Neural cell (in vitro differentiated cells): ENCODE results near the gene NCKIPSD.

Experiments
- EP300 ChIP-seq: fragments of 450-650 bp; conservative IDR thresholded peaks from 2 replicates; pipeline ENCODE4 v1.6.1; 2014; ENCODE audit warnings: antibody characterized with exemption, mild to moderate bottlenecking, moderate library complexity; ENCODE audit not compliant: poor library complexity, severe bottlenecking
- EZH2 ChIP-seq: fragments of 200-600, 300-800 bp; shearing (Covaris generic), sonication (generic); IDR thresholded peaks from 2 replicates; pipeline ENCODE4 v1.6.1; 2014; ENCODE audit warnings: antibody characterized with exemption, low read length, borderline replicate concordance, mild to moderate bottlenecking; ENCODE audit not compliant: insufficient read depth, poor library complexity, severe bottlenecking
- MXI1 ChIP-seq: fragments of 450-650 bp; conservative IDR thresholded peaks from 2 replicates; pipeline ENCODE4 v1.6.1; 2014; ENCODE audit warnings: antibody characterized with exemption, mild to moderate bottlenecking; ENCODE audit not compliant: poor library complexity, severe bottlenecking
- POLR2AphosphoS5 ChIP-seq: IDR thresholded peaks from 2 replicates; pipeline ENCODE4 v1.6.1; 2012
- RAD21 ChIP-seq: fragments of 450-650 bp; conservative IDR thresholded peaks from 2 replicates; pipeline ENCODE4 v1.6.1; 2014; ENCODE audit warnings: antibody characterized with exemption, mild to moderate bottlenecking, moderate library complexity
- REST ChIP-seq: IDR thresholded peaks from 2 replicates; pipeline ENCODE4 v1.6.1; 2012; ENCODE audit warnings: borderline replicate concordance
- SMC3 ChIP-seq: fragments of 450-650 bp; conservative IDR thresholded peaks from 2 replicates; pipeline ENCODE4 v1.6.1; 2014; ENCODE audit warnings: antibody characterized with exemption, mild to moderate bottlenecking, moderate library complexity; ENCODE audit not compliant: poor library complexity
- TAF1 ChIP-seq: IDR thresholded peaks from 2 replicates; pipeline ENCODE4 v1.6.1; 2012; ENCODE audit warnings: low read depth
- TF ChIP-seq, protein P1 (sequence below): fragments of 450-650 bp; IDR thresholded peaks from 2 replicates; pipeline ENCODE4 v1.5.1; 2014; ENCODE audit warnings: antibody characterized with exemption, mild to moderate bottlenecking, moderate library complexity; ENCODE audit not compliant: poor library complexity, severe bottlenecking

DNA sequence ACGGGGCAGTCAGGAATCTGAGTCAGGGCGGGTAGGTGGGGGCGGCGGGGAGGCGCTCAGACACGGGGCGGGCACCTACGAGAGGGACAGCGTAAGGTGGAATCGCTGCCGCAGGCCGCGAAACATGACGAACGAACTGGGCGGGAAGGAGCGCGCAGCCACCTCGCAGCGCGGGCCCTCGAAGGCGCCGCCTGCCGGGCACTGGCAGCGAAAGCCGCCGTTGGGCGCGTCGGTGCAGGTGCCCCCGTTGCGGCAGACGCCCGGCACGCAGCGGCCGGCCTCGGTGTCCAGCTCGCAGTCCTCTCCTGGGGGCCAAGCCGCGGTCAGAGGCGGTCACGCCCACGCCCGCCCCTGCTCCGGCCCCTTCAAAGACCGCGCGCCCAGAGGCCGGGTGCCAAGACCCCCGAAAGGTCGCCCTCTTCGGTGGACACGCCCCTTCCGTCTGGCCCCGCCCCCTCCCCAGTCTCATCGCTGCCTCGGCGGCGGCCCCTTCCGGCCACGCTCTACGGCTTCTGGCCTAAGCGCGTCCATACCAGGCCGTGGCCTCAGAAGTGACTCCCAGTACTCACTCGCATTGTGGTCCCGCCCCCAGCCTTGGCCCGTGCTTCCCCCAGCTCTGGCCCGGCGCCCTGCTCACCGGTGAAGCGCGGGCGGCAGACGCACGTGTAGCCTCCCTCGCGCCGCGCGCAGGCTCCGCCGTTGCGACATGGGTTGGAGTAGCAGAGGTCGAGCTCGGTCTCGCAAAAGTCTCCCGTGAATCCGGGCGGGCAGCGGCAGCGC, 29.5 kb downstream of the NCKIPSD start:
- TF ChIP-seq, protein P1, sequence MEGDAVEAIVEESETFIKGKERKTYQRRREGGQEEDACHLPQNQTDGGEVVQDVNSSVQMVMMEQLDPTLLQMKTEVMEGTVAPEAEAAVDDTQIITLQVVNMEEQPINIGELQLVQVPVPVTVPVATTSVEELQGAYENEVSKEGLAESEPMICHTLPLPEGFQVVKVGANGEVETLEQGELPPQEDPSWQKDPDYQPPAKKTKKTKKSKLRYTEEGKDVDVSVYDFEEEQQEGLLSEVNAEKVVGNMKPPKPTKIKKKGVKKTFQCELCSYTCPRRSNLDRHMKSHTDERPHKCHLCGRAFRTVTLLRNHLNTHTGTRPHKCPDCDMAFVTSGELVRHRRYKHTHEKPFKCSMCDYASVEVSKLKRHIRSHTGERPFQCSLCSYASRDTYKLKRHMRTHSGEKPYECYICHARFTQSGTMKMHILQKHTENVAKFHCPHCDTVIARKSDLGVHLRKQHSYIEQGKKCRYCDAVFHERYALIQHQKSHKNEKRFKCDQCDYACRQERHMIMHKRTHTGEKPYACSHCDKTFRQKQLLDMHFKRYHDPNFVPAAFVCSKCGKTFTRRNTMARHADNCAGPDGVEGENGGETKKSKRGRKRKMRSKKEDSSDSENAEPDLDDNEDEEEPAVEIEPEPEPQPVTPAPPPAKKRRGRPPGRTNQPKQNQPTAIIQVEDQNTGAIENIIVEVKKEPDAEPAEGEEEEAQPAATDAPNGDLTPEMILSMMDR, result peak; percentile 22
- TF ChIP-seq EZH2, result no peak
- no peak for TF ChIP-seq REST
- TF ChIP-seq EP300, result no peak
- no peak for TF ChIP-seq POLR2AphosphoS5
- no peak for TF ChIP-seq TAF1
- TF ChIP-seq SMC3, result no peak
- TF ChIP-seq RAD21, result no peak
- no peak for TF ChIP-seq MXI1
